HG03159 (cell line): ENCODE results near the gene FRMD4A.
"Not testable (repeated sequence)": the region's sequence is repeated elsewhere in the genome, so short reads cannot be mapped to it uniquely, and the experiment has no call there.

Experiments used
- ATAC-seq: cut with Tn5 transposase; IDR thresholded peaks from one replicate; pipeline ENCODE4 v1.9.1; 2021; ENCODE audit warnings: mild to moderate bottlenecking, moderate library complexity; ENCODE audit not compliant: unreplicated experiment

The FRMD4A gene

GRCh38 chr10:14063531-14064285 lies 267.0 kb downstream of the FRMD4A start:
- ATAC-seq: no peak

GRCh38 chr10:14062528-14063260 lies 268.0 kb downstream of the FRMD4A start:
- ATAC-seq: no peak

GRCh38 chr10:14060320-14061070 lies 270.2 kb downstream of the FRMD4A start:
- no peak for ATAC-seq

DNA sequence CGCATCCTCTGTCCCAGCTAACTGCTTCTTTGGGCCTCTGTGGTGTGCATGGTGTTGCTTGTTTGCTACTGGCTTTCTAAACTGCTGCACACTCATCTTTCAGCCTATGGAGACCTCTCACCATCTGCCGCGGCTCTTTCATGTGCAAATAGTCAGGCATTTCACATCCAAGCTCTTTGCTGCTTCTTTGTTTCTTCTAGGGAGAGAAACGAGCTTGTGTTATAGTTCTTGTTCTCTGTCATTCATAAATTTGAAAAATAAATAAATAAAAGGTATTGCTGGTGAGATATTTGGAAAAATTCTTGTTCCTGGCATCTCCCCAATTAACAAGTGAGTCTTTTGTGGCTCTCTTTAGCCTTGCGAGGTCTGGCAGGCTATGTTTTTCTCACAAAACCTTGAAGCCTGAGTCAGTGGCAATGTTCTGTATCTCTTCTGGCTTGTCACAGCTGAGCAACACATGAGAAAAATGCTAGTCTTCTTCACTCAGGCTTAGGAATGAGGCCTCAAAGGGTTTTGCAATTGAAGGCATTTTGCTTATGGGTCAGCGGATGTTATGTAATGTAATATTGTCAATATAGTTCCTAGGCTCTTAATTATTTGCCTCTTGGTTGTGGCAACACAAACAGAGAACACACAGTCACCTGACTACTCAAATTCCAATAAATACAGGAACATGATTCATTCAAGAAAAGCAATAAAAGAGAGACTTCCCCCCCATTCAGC lies 274.0 kb downstream of the FRMD4A start:
- ATAC-seq: no peak

DNA sequence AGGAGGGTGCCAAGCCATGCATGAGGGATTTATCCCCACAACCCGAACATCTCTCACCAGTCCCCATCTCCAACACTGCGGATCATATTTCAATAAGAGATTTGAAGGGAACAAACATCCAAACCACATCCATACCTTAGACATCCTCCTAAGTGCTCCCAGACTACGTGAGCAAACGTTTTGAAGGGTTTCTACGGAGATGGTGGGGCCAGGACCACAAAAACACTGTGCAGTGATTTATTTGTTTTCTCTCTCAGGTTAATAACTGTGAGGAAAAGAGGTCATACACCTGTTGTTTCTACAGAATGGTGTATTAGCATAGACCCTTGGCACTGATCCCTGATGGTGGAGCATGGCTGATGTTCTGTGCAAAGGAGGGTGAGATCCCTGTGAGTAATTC lies 277.8 kb downstream of the FRMD4A start:
- no peak for ATAC-seq

- ATAC-seq: no peak
These were observed 280.1 kb downstream of the FRMD4A start for GRCh38 chr10:14050598-14050997.

DNA sequence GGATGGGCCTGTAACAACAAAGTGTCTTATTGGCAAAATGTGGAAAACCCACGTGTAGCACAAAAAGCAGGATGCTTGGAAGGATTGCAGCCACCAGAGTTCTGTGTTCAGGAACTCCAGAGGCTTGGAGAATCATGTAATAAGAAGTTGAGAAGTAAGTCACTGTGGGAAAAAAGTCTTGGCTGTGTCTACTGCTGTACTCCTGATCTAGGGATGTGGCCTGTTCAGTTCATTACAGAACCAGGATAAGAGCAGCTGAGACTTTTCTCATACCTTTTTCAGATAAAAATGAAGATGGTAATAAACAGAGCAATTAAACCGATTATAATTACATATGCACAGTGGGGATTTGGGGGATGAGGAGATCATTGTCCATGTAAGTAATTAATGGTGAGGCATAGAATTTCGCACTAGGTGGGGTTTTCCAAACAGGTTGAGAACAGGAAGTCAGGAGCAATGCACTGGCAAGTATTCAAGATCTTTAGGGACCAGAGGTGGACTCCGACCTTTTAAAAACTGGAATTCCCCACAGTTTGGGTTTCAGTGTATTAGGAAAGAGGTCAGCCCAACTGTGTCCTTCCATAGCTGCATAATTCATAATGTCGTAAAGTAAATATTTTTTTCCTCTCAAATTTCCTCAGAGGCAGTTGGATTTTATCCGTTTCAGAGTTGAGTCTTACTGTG lies 281.7 kb downstream of the FRMD4A start:
- ATAC-seq: no peak

GRCh38 chr10:14047431-14047830 lies 283.3 kb downstream of the FRMD4A start:
- ATAC-seq: no peak

- not testable (repeated sequence) for ATAC-seq
These were observed 288.7 kb downstream of the FRMD4A start for GRCh38 chr10:14042051-14042450.

DNA sequence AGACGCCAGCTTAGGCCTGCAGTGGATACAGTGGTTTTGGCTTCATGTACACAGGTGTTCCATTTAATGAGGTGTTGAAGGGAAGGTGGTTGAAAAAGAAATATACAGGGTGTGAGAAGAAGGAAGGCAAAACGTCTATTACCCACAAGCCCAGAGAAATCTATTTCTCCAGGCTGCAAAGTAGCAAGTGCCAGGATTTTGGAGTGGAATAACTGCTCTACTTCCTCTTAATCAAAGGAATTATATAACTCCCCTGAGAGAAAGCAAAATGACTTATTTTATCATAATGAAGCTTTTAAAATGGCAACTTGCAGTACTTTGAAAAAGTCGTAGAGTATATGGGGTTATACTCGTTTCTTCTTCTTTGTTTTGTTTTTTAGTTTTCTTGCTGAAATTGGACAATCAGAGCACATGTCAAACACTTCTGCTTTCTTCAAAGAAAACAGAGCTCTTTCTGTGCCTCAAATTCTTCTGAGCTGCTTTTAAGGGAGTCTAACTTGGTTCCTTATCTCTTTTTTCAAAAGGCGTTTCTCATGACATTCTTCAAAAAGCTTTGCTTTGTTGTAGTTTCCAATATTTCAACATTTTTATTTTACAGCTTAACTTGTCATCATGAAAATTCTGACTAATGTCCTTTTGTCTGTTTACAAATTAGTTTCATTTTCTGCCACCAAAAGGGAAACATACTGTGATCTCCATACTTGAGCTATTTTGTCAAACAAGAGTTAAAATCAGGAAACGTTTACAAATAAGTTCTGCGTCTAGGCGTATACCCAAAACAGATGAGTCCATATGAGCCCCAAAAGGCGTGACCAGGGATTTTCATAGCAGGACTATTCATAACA lies 289.7 kb downstream of the FRMD4A start:
- no peak for ATAC-seq

DNA sequence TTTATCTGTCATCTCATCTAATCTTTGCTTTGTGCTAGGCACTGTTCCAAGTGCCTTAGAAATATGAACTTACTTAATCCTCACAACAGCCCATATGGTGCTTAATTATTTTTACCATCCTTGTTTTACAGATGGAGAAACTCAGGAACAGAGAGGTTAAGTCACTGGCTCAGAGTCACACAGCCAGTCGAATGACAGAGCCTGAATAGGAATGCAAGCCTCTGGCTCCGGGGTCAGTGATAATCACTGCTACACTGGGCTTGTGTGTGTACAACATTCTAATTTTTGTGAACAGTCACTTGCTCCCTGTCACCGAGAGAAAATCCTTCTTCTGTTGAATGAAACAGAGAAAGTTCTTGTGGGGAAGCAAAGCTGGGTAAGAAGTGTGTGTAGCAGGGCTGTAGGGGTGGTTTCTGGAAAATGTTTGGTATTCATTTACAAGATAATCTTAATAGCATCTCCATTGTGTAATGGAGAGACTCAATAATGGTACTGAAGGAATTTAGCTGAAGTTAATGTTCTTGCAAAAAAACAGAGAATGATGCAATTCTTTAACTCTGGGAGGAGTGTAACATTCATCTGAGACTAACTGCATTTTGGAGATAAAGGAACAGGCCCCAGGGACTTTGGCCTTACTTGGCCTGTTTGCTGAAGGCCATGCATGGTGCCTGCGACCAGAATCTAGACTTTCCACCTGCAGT lies 290.6 kb downstream of the FRMD4A start:
- ATAC-seq: no peak

- no peak for ATAC-seq
These were observed 294.5 kb downstream of the FRMD4A start for GRCh38 chr10:14036233-14036632.

- no peak for ATAC-seq
These were observed 295.2 kb downstream of the FRMD4A start for GRCh38 chr10:14035506-14035905.

- no peak for ATAC-seq
These were observed 298.2 kb downstream of the FRMD4A start for GRCh38 chr10:14032406-14032998.

DNA sequence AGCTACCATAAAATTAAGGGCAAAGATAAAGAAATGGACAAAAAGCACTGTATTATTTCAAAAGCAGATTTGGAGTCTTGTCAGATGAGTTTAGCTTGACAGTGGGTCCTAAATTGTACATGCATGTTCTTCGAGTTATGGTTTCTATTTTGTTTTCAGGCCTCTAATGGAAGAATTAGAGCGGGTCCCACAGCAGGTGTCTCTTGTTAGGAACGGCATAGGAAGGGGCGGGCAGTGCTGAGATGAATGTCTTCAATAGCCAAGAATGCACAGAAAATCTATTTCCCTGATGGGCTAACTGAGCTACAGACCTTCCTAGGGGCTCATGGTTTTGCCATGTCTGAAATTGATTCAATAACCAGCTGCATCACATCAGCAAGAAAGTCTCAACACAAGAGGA lies 304.4 kb downstream of the FRMD4A start:
- no peak for ATAC-seq

- ATAC-seq: no peak
These were observed 305.2 kb downstream of the FRMD4A start for GRCh38 chr10:14025283-14026189.
